Measurements from ENCODE around the gene CBLL1. TPM values are rescaled to one million over a fixed set of nuclear protein-coding genes. Genes with fewer than 3 reads are reported as not detected.

CBLL1 gene
- total and polyA plus RNA-seq, 8 donors, result 3.5 to 15.3 (median 10.5) TPM

- H3K4me3 ChIP-seq, result no peak overlapping the region
- no peaks in the 10 kb centered on the region for H3K36me3 ChIP-seq
- no peaks in the 10 kb centered on the region for H3K9me3 ChIP-seq
- intact Hi-C loops (cut with DNase I), result loop anchor here in 1 of 3 donors (5.0 to 10.0 kb wide), 2 partner anchors 266 to 923 kb away; no protein-coding TSS in a partner anchor
- FAIRE-seq, result no peak
- H3K27ac ChIP-seq, result no peak overlapping the region
- TF ChIP-seq CTCF (IDR thresholded peaks at IDR 0.05), result no peak
- no peak for DNase-seq
- H3K27me3 ChIP-seq, result no peaks in the 10 kb centered on the region
- ATAC-seq, result no peak
- no peaks in the 10 kb centered on the region for H3K4me1 ChIP-seq
Measured at GRCh38 chr7:107728276-107728675, 15.7 kb upstream of the CBLL1 start.

GRCh38 chr7:107742678-107743566, 1.0 kb upstream of the CBLL1 start:
- TF ChIP-seq CTCF (IDR thresholded peaks at IDR 0.05), result no peak
- intact Hi-C loops (cut with DNase I), result loop anchor here in 1 of 3 donors (5.0 kb wide), 1 partner anchor 129 kb away; no protein-coding TSS in a partner anchor
- Histone ChIP-seq H3K4me3 (peak overlapping the region; percentile 80 to 92 (median 85)), H3K27ac (peak overlapping the region; percentile 80 to 96 (median 95)), H3K27me3 (no peaks in the 10 kb centered on the region), H3K4me1 (peaks cover 11 to 18% (median 11%) of the 10 kb centered on the region in 3 donors), H3K9me3 (no peaks in the 10 kb centered on the region), H3K36me3 (no peaks in the 10 kb centered on the region)
- DNase-seq (peak in 4 of 6 donors; percentile 54 to 78 (median 68)), ATAC-seq (peak; percentile 33 to 51 (median 49)), FAIRE-seq (no peak)
- WGBS, 2 donors, result 10 to 13% methylated on average over 29 of the region's 29 CpGs

- Histone ChIP-seq H3K4me1 (peaks cover 11 to 18% (median 11%) of the 10 kb centered on the region in 3 donors), H3K9me3 (no peaks in the 10 kb centered on the region), H3K27me3 (no peaks in the 10 kb centered on the region), H3K4me3 (peak overlapping the region; percentile 80 to 92 (median 85)), H3K36me3 (no peaks in the 10 kb centered on the region), H3K27ac (peak overlapping the region; percentile 80 to 96 (median 95))
- no peak for TF ChIP-seq CTCF (IDR thresholded peaks at IDR 0.05)
- DNase-seq, result no peak
- intact Hi-C loops (cut with DNase I), result loop anchor here in 1 of 3 donors (5.0 kb wide), 1 partner anchor 128 kb away; no protein-coding TSS in a partner anchor
- 0% methylated on average over 22 of the region's 22 CpGs for WGBS, 2 donors
- FAIRE-seq, result no peak
- ATAC-seq, result peak; percentile 33 to 63 (median 50)
Measured at GRCh38 chr7:107744345-107744750, 406 bp downstream of the CBLL1 start.

- Histone ChIP-seq H3K4me3 (no peak overlapping the region), H3K9me3 (no peaks in the 10 kb centered on the region), H3K4me1 (peaks cover 11 to 18% (median 11%) of the 10 kb centered on the region in 3 donors), H3K36me3 (peaks cover 0 to 14% (median 0%) of the 10 kb centered on the region in 3 donors), H3K27ac (no peak overlapping the region), H3K27me3 (no peaks in the 10 kb centered on the region)
- ATAC-seq, result no peak
- intact Hi-C loops (cut with DNase I), result no loop called here
- TF ChIP-seq CTCF (IDR thresholded peaks at IDR 0.05), result no peak
- FAIRE-seq, result no peak
- DNase-seq, result no peak
- 39 to 53% methylated on average over 3 of the region's 3 CpGs for WGBS, 2 donors
Measured at GRCh38 chr7:107746006-107746405, 2.1 kb downstream of the CBLL1 start.
